Stomach (tissue), 4 donors: ENCODE measurements around the gene HTR1B.
A peak's percentile ranks its signal among the peaks of the same experiment; 100 is the strongest.

Experiments
- POLR2A ChIP-seq, 4 donors: fragments of 450-650 bp; IDR thresholded peaks; one replicate each; pipeline ENCODE4 v1.6.1; 2016; ENCODE audit warnings: antibody characterized with exemption in 4 of 4, control low read depth in 2 of 4, mild to moderate bottlenecking in 1 of 4, moderate library complexity in 1 of 4
- POLR2AphosphoS5 ChIP-seq, 3 donors: sonication (generic); formaldehyde crosslinking; IDR thresholded peaks; one replicate each; pipeline ENCODE4 v1.6.1; 2016; ENCODE audit warnings: antibody characterized with exemption in 3 of 3

DNA sequence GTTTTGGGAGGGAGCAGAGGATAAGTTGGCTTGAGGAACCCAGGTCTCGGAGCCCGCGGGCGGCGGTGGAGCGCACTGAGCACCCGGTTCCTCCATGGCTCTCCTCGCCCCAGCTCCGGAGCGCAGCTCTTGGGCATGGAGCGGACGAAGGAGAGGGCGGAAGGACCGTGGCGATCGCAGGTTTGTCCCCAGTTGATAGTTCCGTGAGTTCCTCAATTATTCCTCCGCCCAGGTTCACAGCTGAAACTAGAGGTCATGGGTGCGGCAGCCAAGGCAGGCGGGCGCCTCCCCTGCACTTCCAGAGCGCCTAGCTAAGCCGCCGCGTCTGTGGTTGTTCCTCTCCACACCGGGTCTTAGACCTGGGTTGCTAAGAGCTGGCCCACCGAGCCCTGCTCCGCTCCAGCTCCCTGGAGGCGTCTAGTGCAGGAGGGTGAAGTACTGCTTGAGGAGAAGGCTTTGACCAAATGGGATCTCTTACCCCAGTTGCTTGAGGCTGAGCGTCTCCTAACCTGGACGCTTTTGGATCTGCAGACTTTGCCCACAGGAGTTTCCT, at the start of gene HTR1B:
- TF ChIP-seq POLR2A (IDR thresholded peaks at IDR 0.05), result no peak
- TF ChIP-seq POLR2AphosphoS5 (IDR thresholded peaks at IDR 0.05), result peak in 1 of 3 donors; percentile 29
